Naive B cell (primary cell): ENCODE results near the gene TP53TG3E. TPM values are rescaled to one million over a fixed set of nuclear protein-coding genes. Genes with fewer than 3 reads are reported as not detected.
A peak's percentile ranks its signal among the peaks of the same experiment; 100 is the strongest.
"Not testable (repeated sequence)": the region's sequence is repeated elsewhere in the genome, so short reads cannot be mapped to it uniquely, and the experiment has no call there.

Source experiments
- ATAC-seq, 2 donors: fragments of 150-1000 bp; cut with Tn5 transposase; 2 replicates each; pipeline ENCODE4 v1.10.0; 2021; ENCODE audit warnings: low read depth in 2 of 2, mild to moderate bottlenecking in 2 of 2, moderate library complexity in 2 of 2
- DNase-seq: peaks from one replicate; pipeline ENCODE4 v3.0.0; 2022
- H3K27ac Mint-ChIP-seq, 6 donors: one replicate each; pipeline ENCODE4 v1.8.0; 2020 to 2022; ENCODE audit warnings: mild to moderate bottlenecking in 6 of 6, mixed read lengths in 6 of 6, moderate library complexity in 5 of 6, inconsistent platforms in 2 of 6
- H3K27me3 Mint-ChIP-seq, 3 donors: one replicate each; pipeline ENCODE4 v1.8.0; 2021 to 2022; ENCODE audit warnings: mixed read lengths in 3 of 3, mild to moderate bottlenecking in 1 of 3
- H3K36me3 Mint-ChIP-seq, 2 donors: one replicate each; pipeline ENCODE4 v1.8.0; 2020 to 2022; ENCODE audit warnings: mixed read lengths in 2 of 2, inconsistent platforms in 1 of 2, mild to moderate bottlenecking in 1 of 2
- H3K4me1 Mint-ChIP-seq, 3 donors: one replicate each; pipeline ENCODE4 v1.8.0; 2020 to 2022; ENCODE audit warnings: mixed read lengths in 3 of 3, inconsistent platforms in 1 of 3, mild to moderate bottlenecking in 1 of 3, moderate library complexity in 1 of 3
- H3K4me3 Mint-ChIP-seq, 8 donors: one replicate each; pipeline ENCODE4 v1.8.0; 2020 to 2022; ENCODE audit warnings: mild to moderate bottlenecking in 8 of 8, mixed read lengths in 8 of 8, moderate library complexity in 8 of 8, inconsistent platforms in 2 of 8
- H3K9me3 Mint-ChIP-seq, 7 donors: one replicate each; pipeline ENCODE4 v1.8.0; 2020 to 2022; ENCODE audit warnings: mixed read lengths in 7 of 7, mild to moderate bottlenecking in 5 of 7, inconsistent platforms in 2 of 7, moderate library complexity in 1 of 7
- polyA plus RNA-seq, 6 donors: library from polyadenylated mRNA; unstranded; fragments of 300-500 nt; fragmentation: Illumina TruSeq; gene quantifications; one replicate each; pipeline ENCODE4 v1.2.3, GENCODE V29; 2021; ENCODE audit warnings: low read depth in 6 of 6

TP53TG3E gene, protein sequence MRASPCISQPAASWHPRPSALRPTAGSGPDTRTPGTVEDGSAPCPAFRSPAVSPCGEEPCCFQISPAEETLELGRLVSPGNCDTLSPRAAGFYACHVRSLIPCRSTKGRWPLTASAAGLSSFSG
- not detected for polyA plus RNA-seq

- not testable (repeated sequence) for H3K27ac Mint-ChIP-seq, H3K4me1 Mint-ChIP-seq, ATAC-seq
Observed at GRCh38 chr16:33304006-33304405, at the start of gene TP53TG3E. Gene TP53TG3E, plus strand, starts transcription at chr16:33304306. Its CDS starts 68 bp downstream, at chr16:33304374.

GRCh38 chr16:33336226-33337012 lies 32.3 kb downstream of the TP53TG3E start:
- peak; percentile 13 for DNase-seq
- H3K4me1 Mint-ChIP-seq, ATAC-seq, H3K36me3 Mint-ChIP-seq, H3K9me3 Mint-ChIP-seq, H3K27me3 Mint-ChIP-seq, H3K4me3 Mint-ChIP-seq: not testable (repeated sequence)
- H3K27ac Mint-ChIP-seq: peak overlapping the region in 1 of 6 donors; percentile 54

More at GRCh38 chr16:33304006-33304405, at the start of gene TP53TG3E:
- not testable (repeated sequence) for DNase-seq, H3K4me3 Mint-ChIP-seq, H3K27me3 Mint-ChIP-seq, H3K9me3 Mint-ChIP-seq, H3K36me3 Mint-ChIP-seq

GRCh38 chr16:33337627-33338542 lies 33.8 kb downstream of the TP53TG3E start:
- not testable (repeated sequence) for H3K27ac Mint-ChIP-seq, H3K9me3 Mint-ChIP-seq, ATAC-seq, H3K27me3 Mint-ChIP-seq, H3K4me3 Mint-ChIP-seq, H3K4me1 Mint-ChIP-seq, H3K36me3 Mint-ChIP-seq
- DNase-seq: peak; percentile 12

GRCh38 chr16:33338543-33338951 lies 34.4 kb downstream of the TP53TG3E start:
- not testable (repeated sequence) for ATAC-seq, H3K4me3 Mint-ChIP-seq, DNase-seq, H3K4me1 Mint-ChIP-seq, H3K27me3 Mint-ChIP-seq, H3K36me3 Mint-ChIP-seq, H3K27ac Mint-ChIP-seq, H3K9me3 Mint-ChIP-seq

- not testable (repeated sequence) for H3K27me3 Mint-ChIP-seq, H3K4me1 Mint-ChIP-seq, H3K9me3 Mint-ChIP-seq, ATAC-seq, H3K27ac Mint-ChIP-seq, H3K36me3 Mint-ChIP-seq
- DNase-seq: peak; percentile 19
- peak overlapping the region in 1 of 8 donors; percentile 41 for H3K4me3 Mint-ChIP-seq
Observed at GRCh38 chr16:33339093-33340061, 35.3 kb downstream of the TP53TG3E start.

Other genes starting within 250 kb of the TP53TG3E start
- gene TP53TG3C, start 110.1 kb upstream of the TP53TG3E start, polyA plus RNA-seq: not detected
- gene TP53TG3B, start 56.5 kb downstream of the TP53TG3E start, polyA plus RNA-seq: under 1 TPM in 1 of 6 donors, not detected in 5; 0.42 TPM
- not detected for gene TP53TG3F, start 155.3 kb downstream of the TP53TG3E start, polyA plus RNA-seq